HG03175 (cell line): Measurements from ENCODE around the gene CARHSP1.
A peak's percentile ranks its signal among the peaks of the same experiment; 100 is the strongest.
"Not testable (repeated sequence)": the region's sequence is repeated elsewhere in the genome, so short reads cannot be mapped to it uniquely, and the experiment has no call there.

Experiments
- ATAC-seq: cut with Tn5 transposase; IDR thresholded peaks from one replicate; pipeline ENCODE4 v1.9.1; 2021; ENCODE audit warnings: mild to moderate bottlenecking, moderate library complexity; ENCODE audit not compliant: unreplicated experiment

CARHSP1 gene

GRCh38 chr16:8836797-8837196 is 32.0 kb downstream of the CARHSP1 start:
- ATAC-seq, result not testable (repeated sequence)

GRCh38 chr16:8832717-8833105 is 36.1 kb downstream of the CARHSP1 start:
- no peak for ATAC-seq

- no peak for ATAC-seq
Measured at GRCh38 chr16:8831871-8832716, 36.7 kb downstream of the CARHSP1 start.

- no peak for ATAC-seq
Measured at GRCh38 chr16:8831450-8831849, 37.4 kb downstream of the CARHSP1 start.

GRCh38 chr16:8828541-8829165 is 40.2 kb downstream of the CARHSP1 start:
- ATAC-seq, result no peak

- ATAC-seq, result no peak
Measured at GRCh38 chr16:8826278-8826879, 42.4 kb downstream of the CARHSP1 start.

GRCh38 chr16:8822403-8822802 is 46.4 kb downstream of the CARHSP1 start:
- no peak for ATAC-seq

GRCh38 chr16:8819411-8820034 is 49.3 kb downstream of the CARHSP1 start:
- no peak for ATAC-seq

GRCh38 chr16:8818504-8819270 is 50.1 kb downstream of the CARHSP1 start:
- peak; percentile 65 for ATAC-seq

GRCh38 chr16:8816967-8817655 is 51.7 kb downstream of the CARHSP1 start:
- ATAC-seq, result no peak

- no peak for ATAC-seq
Measured at GRCh38 chr16:8814095-8814806, 54.6 kb downstream of the CARHSP1 start.

GRCh38 chr16:8812162-8812843 is 56.5 kb downstream of the CARHSP1 start:
- no peak for ATAC-seq

GRCh38 chr16:8808613-8809353 is 60.0 kb downstream of the CARHSP1 start:
- no peak for ATAC-seq

GRCh38 chr16:8808009-8808408 is 60.8 kb downstream of the CARHSP1 start:
- ATAC-seq, result no peak

GRCh38 chr16:8807189-8807588 is 61.6 kb downstream of the CARHSP1 start:
- ATAC-seq, result no peak

GRCh38 chr16:8806272-8806983 is 62.4 kb downstream of the CARHSP1 start:
- ATAC-seq, result no peak

GRCh38 chr16:8804313-8804712 is 64.5 kb downstream of the CARHSP1 start:
- no peak for ATAC-seq

GRCh38 chr16:8803733-8804132 is 65.1 kb downstream of the CARHSP1 start:
- not testable (repeated sequence) for ATAC-seq
